ENCODE results near the gene PRSS2. TPM values are rescaled to one million over a fixed set of nuclear protein-coding genes. Genes with fewer than 3 reads are reported as not detected.
A peak's percentile ranks its signal among the peaks of the same experiment; 100 is the strongest.

PRSS2 gene
- total RNA-seq, 1 experiment from 2014 or later = 0.40 TPM

- Histone ChIP-seq H3K36me3 (ENCODE audit: low read depth, low read length) (peaks cover 30% of the 10 kb centered on the region), H3F3A (ENCODE audit: low read length, unreplicated experiment) (no peaks in the 10 kb centered on the region), H3K27me3 (ENCODE audit: low read length) (no peaks in the 10 kb centered on the region), H3K4me2 (ENCODE audit: low read length) (no peak overlapping the region), H3K4me1 (ENCODE audit: insufficient read depth, low read length) (peaks cover 38% of the 10 kb centered on the region), H3K9me2 (replicated peaks; ENCODE audit: low read length) (no peaks in the 10 kb centered on the region), H3K79me2 (ENCODE audit: low read length) (peaks cover 56% of the 10 kb centered on the region), H3K27ac (ENCODE audit: low read length) (0 out of 2 replicates have a peak overlapping the region, but pooled peaks have one; percentile 99), H2AFZ (ENCODE audit: low read length) (no peak overlapping the region), H3K9ac (ENCODE audit: low read length) (no peak overlapping the region), H3K4me3 (ENCODE audit: low read length) (no peak overlapping the region), H4K20me1 (ENCODE audit: low read length) (no peaks in the 10 kb centered on the region), H3K9me3 (ENCODE audit: low read length) (no peaks in the 10 kb centered on the region)
- ChIA-PET CTCF (interaction anchor here (0.7 kb wide), 1 partner anchor 8 kb away, joined by 3 read pairs; no protein-coding TSS in a partner anchor), POLR2A (ENCODE audit: unreplicated experiment) (no interaction called here)
- ATAC-seq (no peak), DNase-seq (no peak)
- no TSS peak for BruUV-seq (replicated peaks)
- TF ChIP-seq EZH2 (IDR thresholded peaks at IDR 0.05; ENCODE audit: low read length, unreplicated experiment) (no peak), EZH2phosphoT487 (IDR thresholded peaks at IDR 0.05; ENCODE audit: borderline replicate concordance, low read length) (no peak), CTCF (conservative IDR thresholded peaks at IDR 0.05; ENCODE audit: low read depth, low read length) (no peak)
- intact Hi-C loops (cut with micrococcal nuclease) = no loop called here
Measured at GRCh38 chr7:142800088-142800487, 29.3 kb downstream of the PRSS2 start.

GRCh38 chr7:142800699-142801260 lies 30.0 kb downstream of the PRSS2 start:
- BruUV-seq (replicated peaks) = no TSS peak
- no peak overlapping the region for H3K4me3 ChIP-seq (ENCODE audit: low read length)
- DNase-seq = no peak
- H3K79me2 ChIP-seq (ENCODE audit: low read length) = peaks cover 52% of the 10 kb centered on the region
- ATAC-seq = no peak
- no peak overlapping the region for H3K4me2 ChIP-seq (ENCODE audit: low read length)
- no peaks in the 10 kb centered on the region for H3K9me3 ChIP-seq (ENCODE audit: low read length)
- peaks cover 31% of the 10 kb centered on the region for H3K4me1 ChIP-seq (ENCODE audit: insufficient read depth, low read length)
- no peak for TF ChIP-seq EZH2phosphoT487 (IDR thresholded peaks at IDR 0.05; ENCODE audit: borderline replicate concordance, low read length)
- no peaks in the 10 kb centered on the region for H3K27me3 ChIP-seq (ENCODE audit: low read length)
- H3K27ac ChIP-seq (ENCODE audit: low read length) = no peak overlapping the region
- intact Hi-C loops (cut with micrococcal nuclease) = no loop called here
- no peak overlapping the region for H2AFZ ChIP-seq (ENCODE audit: low read length)
- H4K20me1 ChIP-seq (ENCODE audit: low read length) = no peaks in the 10 kb centered on the region
- H3F3A ChIP-seq (ENCODE audit: low read length, unreplicated experiment) = no peaks in the 10 kb centered on the region
- H3K9me2 ChIP-seq (replicated peaks; ENCODE audit: low read length) = no peaks in the 10 kb centered on the region
- POLR2A ChIA-PET (ENCODE audit: unreplicated experiment) = no interaction called here
- H3K9ac ChIP-seq (ENCODE audit: low read length) = no peak overlapping the region
- H3K36me3 ChIP-seq (ENCODE audit: low read depth, low read length) = peaks cover 30% of the 10 kb centered on the region
- CTCF ChIA-PET = no interaction called here

- no peaks in the 10 kb centered on the region for H3K9me2 ChIP-seq (replicated peaks; ENCODE audit: low read length)
- BruUV-seq (replicated peaks) = no TSS peak
- H3F3A ChIP-seq (ENCODE audit: low read length, unreplicated experiment) = no peaks in the 10 kb centered on the region
- ChIA-PET POLR2A (ENCODE audit: unreplicated experiment) (no interaction called here), CTCF (no interaction called here)
- H3K27me3 ChIP-seq (ENCODE audit: low read length) = no peaks in the 10 kb centered on the region
- intact Hi-C loops (cut with micrococcal nuclease) = no loop called here
- no peak overlapping the region for H2AFZ ChIP-seq (ENCODE audit: low read length)
- no peak overlapping the region for H3K4me3 ChIP-seq (ENCODE audit: low read length)
- H3K4me1 ChIP-seq (ENCODE audit: insufficient read depth, low read length) = peaks cover 31% of the 10 kb centered on the region
- no peak for TF ChIP-seq CTCF (conservative IDR thresholded peaks at IDR 0.05; ENCODE audit: low read depth, low read length)
- TF ChIP-seq EZH2 (IDR thresholded peaks at IDR 0.05; ENCODE audit: low read length, unreplicated experiment) = no peak
- no peak for TF ChIP-seq EZH2phosphoT487 (IDR thresholded peaks at IDR 0.05; ENCODE audit: borderline replicate concordance, low read length)
- H3K27ac ChIP-seq (ENCODE audit: low read length) = no peak overlapping the region
- H3K36me3 ChIP-seq (ENCODE audit: low read depth, low read length) = peaks cover 33% of the 10 kb centered on the region
- ATAC-seq (no peak), DNase-seq (no peak)
- no peak overlapping the region for H3K4me2 ChIP-seq (ENCODE audit: low read length)
- no peaks in the 10 kb centered on the region for H3K9me3 ChIP-seq (ENCODE audit: low read length)
- H3K79me2 ChIP-seq (ENCODE audit: low read length) = peaks cover 43% of the 10 kb centered on the region
- no peaks in the 10 kb centered on the region for H4K20me1 ChIP-seq (ENCODE audit: low read length)
- no peak overlapping the region for H3K9ac ChIP-seq (ENCODE audit: low read length)
Measured at GRCh38 chr7:142801601-142802295, 31.0 kb downstream of the PRSS2 start.
